HL-60/S4 treated with retinoic acid at 250 ng/mL for 4 days and 3 days (cell line): Measurements from ENCODE around the gene MRPS22.
"Not testable (repeated sequence)": the region's sequence is repeated elsewhere in the genome, so short reads cannot be mapped to it uniquely, and the experiment has no call there.

Source experiments
- in situ Hi-C: fragments of 300-500 bp; cut with MboI; formaldehyde crosslinking; loops from 2 replicates; pipeline ENCODE4 v1.7.0; 2022; ENCODE audit warnings: low sequenced_read_pairs

Gene MRPS22

DNA sequence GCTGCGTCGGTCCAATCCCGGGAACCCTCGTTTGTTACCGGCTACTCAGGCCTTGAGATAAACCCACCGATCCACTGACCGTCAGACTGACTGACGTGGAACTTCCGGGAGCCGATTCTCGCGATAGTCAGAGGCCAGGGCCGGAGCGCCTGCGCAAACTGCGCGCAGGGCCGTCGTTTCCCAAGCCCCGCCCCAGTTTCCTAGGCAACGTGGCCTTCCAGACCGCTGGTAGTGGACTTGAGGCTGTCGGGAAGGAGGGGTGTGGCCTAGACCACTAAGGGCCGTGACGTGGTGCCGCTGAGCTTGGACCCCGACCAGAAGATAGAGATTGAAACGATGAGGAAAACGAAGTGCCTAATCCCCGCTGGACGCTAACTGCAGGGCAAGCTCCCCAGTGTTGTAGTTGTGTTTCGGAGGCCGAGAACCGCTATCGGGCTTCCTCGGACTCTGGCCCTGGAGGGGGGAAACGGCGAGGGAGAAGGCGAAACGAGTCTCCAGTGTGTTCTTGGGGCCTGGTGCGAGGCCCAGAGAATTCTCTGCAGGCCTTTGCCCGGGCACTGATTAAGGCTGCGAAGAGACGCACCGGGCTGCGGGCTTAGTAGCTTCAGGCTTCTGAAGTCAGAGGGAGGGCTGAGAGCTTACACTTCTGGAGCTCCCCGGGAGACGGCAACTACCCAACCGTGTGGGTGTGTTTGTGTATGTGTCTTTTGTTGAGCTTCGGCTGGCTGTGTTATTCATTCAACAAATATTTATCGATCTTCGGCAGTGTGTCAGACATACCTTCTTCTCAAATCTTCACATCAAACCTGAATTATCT lies 45.9 kb downstream of the MRPS22 start, which contains the start of gene COPB2:
Gene COPB2 (minus strand): TSS at position 96 of the 817 bp plus-strand sequence. CDS start 97 bp downstream, outside the sequence.
- in situ Hi-C loops = no loop called here

DNA sequence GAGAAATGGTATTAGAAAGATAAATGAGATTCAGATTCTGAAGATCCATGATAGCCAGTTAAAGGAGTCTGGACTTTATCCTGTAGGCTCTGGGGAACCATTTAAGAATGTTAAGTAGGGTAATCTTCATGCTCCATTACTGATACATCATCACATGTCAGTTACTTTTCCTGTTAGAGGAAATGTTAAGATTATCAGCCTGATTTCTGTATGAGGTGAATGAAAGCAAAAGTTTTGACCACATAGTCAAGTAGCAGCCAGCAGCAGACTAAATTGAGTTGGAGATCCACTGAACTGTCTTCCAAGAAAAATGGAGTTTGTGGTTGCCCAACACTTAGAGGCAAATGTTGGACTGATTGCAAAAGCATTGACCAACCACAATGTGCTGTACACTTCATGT lies 50.3 kb downstream of the MRPS22 start:
- in situ Hi-C loops = no loop called here

DNA sequence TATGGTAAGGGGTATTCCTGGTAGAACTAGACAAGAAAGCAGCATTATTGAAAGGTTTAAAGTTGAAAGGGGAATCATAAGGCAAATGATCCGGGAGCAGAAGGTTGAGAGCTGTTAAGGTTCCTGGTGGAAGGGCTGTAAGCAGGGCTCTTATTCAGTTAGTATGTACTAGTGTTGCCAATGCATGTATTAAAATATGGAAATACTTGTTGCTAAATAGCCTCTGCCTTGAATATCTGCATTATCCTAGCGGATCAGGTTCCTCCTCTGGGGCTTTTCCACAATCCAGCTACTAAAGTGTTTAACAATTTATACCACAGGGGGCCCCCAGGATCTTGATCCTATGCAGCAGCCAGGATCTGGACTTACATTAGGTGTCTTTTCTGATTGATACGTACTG lies 52.9 kb downstream of the MRPS22 start:
- in situ Hi-C loops = no loop called here

DNA sequence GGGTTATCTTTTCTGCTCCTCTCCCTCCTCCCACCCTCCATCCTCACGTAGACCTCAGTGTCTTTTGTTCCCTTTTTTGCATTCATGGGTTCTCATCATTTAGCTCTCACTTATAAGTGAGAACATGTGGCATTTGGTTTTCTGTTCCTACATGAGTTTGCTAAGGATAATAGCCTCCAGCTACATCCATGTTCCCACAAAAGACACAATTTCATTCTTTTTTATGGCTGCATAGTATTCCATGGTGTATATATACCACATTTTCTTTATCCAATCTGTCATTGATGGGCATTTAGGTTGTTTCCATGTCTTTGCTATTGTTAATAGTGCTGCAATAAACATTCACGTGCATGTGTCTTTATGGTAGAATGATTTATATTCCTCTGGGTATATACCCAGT lies 57.3 kb downstream of the MRPS22 start:
- in situ Hi-C loops = not testable (repeated sequence)
